Ammon's horn (tissue), 1 donor: ENCODE results near the gene KLK14.

Source experiments
- DNase-seq: peaks from one replicate; pipeline ENCODE4 v3.0.0-alpha.2; 2016; ENCODE audit warnings: low spot score

Gene KLK14

GRCh38 chr19:51108066-51108804, 25.5 kb upstream of the KLK14 start, which contains the start of gene CTU1:
Gene CTU1 (minus strand): TSS chr19:51108409. CDS start chr19:51104569, 3,840 bp downstream.
- peak; percentile 99 for DNase-seq

GRCh38 chr19:51107406-51108065, 24.8 kb upstream of the KLK14 start:
- DNase-seq: no peak

- DNase-seq: no peak
Measured at GRCh38 chr19:51103926-51104341, 21.2 kb upstream of the KLK14 start.

GRCh38 chr19:51102991-51103390, 20.3 kb upstream of the KLK14 start:
- DNase-seq: no peak

- no peak for DNase-seq
Measured at GRCh38 chr19:51101171-51101865, 18.6 kb upstream of the KLK14 start.

- DNase-seq: no peak
Measured at GRCh38 chr19:51100601-51101000, 17.9 kb upstream of the KLK14 start.

- DNase-seq: no peak
Measured at GRCh38 chr19:51099047-51099382, 16.3 kb upstream of the KLK14 start.

- no peak for DNase-seq
Measured at GRCh38 chr19:51098365-51099046, 15.8 kb upstream of the KLK14 start.

GRCh38 chr19:51097796-51098195, 15.1 kb upstream of the KLK14 start:
- DNase-seq: no peak

GRCh38 chr19:51097166-51097738, 14.6 kb upstream of the KLK14 start:
- DNase-seq: peak; percentile 58

GRCh38 chr19:51096473-51097165, 13.9 kb upstream of the KLK14 start:
- no peak for DNase-seq

- DNase-seq: no peak
Measured at GRCh38 chr19:51094696-51095279, 12.1 kb upstream of the KLK14 start.

- no peak for DNase-seq
Measured at GRCh38 chr19:51093510-51094345, 11.0 kb upstream of the KLK14 start.

GRCh38 chr19:51093101-51093500, 10.4 kb upstream of the KLK14 start:
- no peak for DNase-seq

- no peak for DNase-seq
Measured at GRCh38 chr19:51091895-51092873, 9.5 kb upstream of the KLK14 start.

GRCh38 chr19:51091126-51091525, 8.4 kb upstream of the KLK14 start:
- no peak for DNase-seq

- DNase-seq: no peak
Measured at GRCh38 chr19:51090471-51090870, 7.8 kb upstream of the KLK14 start.

GRCh38 chr19:51089786-51090185, 7.1 kb upstream of the KLK14 start:
- no peak for DNase-seq
